Measurements from ENCODE around the gene SLC17A9.

DNA sequence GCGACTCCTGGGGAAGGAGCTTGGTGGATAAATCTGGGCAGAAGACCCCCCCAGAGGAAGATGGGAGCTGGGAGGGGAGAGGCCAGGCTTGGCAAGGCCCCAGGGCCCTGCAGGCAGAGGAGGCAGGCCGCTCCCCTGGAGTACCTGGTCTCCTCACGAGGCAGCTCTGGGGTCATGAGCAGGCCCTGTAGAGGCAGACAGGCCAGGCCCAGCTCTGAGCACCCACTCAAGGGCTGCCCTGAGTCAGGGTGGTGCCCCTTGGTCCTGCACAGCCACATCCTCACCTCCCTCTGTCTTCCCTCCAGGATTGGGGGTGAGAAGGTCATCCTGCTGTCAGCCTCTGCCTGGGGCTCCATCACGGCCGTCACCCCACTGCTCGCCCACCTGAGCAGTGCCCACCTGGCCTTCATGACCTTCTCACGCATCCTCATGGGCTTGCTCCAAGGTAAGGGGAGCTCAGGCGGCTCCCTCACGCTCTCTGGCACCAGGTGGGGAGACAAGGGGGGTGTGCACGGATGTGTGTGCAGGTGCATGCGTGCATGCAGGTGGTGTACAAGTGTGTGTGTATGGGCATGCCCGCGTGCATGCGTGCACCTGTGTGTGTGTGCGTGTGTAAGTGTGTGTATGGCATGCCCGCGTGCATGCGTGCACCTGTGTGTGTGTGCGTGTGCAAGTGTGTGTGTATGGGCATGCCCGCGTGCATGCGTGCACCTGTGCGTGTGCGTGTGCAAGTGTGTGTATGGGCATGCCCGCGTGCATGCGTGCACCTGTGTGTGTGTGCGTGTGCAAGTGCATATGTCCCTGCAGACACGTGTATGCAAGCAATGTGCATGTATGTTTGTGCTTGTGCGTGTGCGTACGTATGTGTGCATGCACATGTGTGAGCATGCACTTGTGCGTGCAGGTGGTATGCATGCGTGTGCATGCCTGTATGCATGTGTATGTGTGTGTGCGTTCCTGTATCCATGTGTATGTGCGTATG lies 4.9 kb downstream of the SLC17A9 start:
- TF ChIP-seq CTCF (IDR thresholded peaks at IDR 0.05) (no peak), EZH2 (IDR thresholded peaks at IDR 0.05; ENCODE audit: borderline replicate concordance, insufficient read depth, low read depth, low read length, poor library complexity, severe bottlenecking) (no peak)

All from B cell (primary cell).